ENCODE results near the gene TTLL11.
"Not testable (repeated sequence)": the region's sequence is repeated elsewhere in the genome, so short reads cannot be mapped to it uniquely, and the experiment has no call there.

DNA sequence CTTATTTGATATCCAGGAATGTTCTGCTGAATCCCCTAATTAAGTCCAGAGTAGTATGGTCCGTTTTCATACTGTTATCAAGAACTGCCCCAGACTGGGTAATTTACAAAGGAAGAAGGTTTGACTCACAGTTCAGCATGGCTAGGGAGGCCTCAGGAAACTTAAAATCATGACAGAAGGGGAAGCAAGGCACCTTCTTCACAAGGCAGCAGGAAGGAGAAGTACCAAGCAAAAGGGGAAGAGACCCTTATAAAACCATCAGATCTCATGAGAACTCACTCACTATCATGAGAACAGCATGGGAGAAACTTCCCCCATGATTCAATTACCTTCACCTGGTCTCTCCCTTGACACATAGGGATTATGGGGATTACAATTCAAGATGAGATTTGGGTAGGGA is 26.4 kb downstream of the TTLL11 start:
- TF ChIP-seq, protein P1, sequence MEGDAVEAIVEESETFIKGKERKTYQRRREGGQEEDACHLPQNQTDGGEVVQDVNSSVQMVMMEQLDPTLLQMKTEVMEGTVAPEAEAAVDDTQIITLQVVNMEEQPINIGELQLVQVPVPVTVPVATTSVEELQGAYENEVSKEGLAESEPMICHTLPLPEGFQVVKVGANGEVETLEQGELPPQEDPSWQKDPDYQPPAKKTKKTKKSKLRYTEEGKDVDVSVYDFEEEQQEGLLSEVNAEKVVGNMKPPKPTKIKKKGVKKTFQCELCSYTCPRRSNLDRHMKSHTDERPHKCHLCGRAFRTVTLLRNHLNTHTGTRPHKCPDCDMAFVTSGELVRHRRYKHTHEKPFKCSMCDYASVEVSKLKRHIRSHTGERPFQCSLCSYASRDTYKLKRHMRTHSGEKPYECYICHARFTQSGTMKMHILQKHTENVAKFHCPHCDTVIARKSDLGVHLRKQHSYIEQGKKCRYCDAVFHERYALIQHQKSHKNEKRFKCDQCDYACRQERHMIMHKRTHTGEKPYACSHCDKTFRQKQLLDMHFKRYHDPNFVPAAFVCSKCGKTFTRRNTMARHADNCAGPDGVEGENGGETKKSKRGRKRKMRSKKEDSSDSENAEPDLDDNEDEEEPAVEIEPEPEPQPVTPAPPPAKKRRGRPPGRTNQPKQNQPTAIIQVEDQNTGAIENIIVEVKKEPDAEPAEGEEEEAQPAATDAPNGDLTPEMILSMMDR (IDR thresholded peaks at IDR 0.05), result not testable (repeated sequence)
- not testable (repeated sequence) for TF ChIP-seq POLR2A (IDR thresholded peaks at IDR 0.05)

Data from uterus (tissue), 2 donors.